ENCODE measurements around the gene HECTD4.
"Not testable (repeated sequence)": the region's sequence is repeated elsewhere in the genome, so short reads cannot be mapped to it uniquely, and the experiment has no call there.

HECTD4 gene

GRCh38 chr12:112121780-112122565, 260.3 kb downstream of the HECTD4 start:
- DNase-seq (ENCODE audit: low read depth): peak; percentile 58
- H3K27me3 ChIP-seq (replicated peaks; ENCODE audit: control insufficient read depth, insufficient read depth, low read length): no peaks in the 10 kb centered on the region

GRCh38 chr12:112117685-112118084, 264.5 kb downstream of the HECTD4 start:
- Histone ChIP-seq H3K9me3 (ENCODE audit: control insufficient read depth, low read length) (no peaks in the 10 kb centered on the region), H3K4me3 (ENCODE audit: low read length) (no peak overlapping the region), H3K9ac (ENCODE audit: low read length) (no peak overlapping the region), H3K27me3 (replicated peaks; ENCODE audit: control insufficient read depth, insufficient read depth, low read length) (no peaks in the 10 kb centered on the region), H3K4me1 (ENCODE audit: control insufficient read depth, insufficient read depth, low read length) (peaks cover 31% of the 10 kb centered on the region), H3K36me3 (ENCODE audit: control insufficient read depth, insufficient read depth, low read length, severe bottlenecking) (no peaks in the 10 kb centered on the region)
- no peak for DNase-seq (ENCODE audit: low read depth)

More at GRCh38 chr12:112121780-112122565, 260.3 kb downstream of the HECTD4 start:
- H3K9me3 ChIP-seq (ENCODE audit: control insufficient read depth, low read length): no peaks in the 10 kb centered on the region
- no peaks in the 10 kb centered on the region for H3K36me3 ChIP-seq (ENCODE audit: control insufficient read depth, insufficient read depth, low read length, severe bottlenecking)
- H3K4me1 ChIP-seq (ENCODE audit: control insufficient read depth, insufficient read depth, low read length): peaks cover 47% of the 10 kb centered on the region
- H3K4me3 ChIP-seq (ENCODE audit: low read length): peak overlapping the region; percentile 62
- peak overlapping the region; percentile 55 for H3K9ac ChIP-seq (ENCODE audit: low read length)

GRCh38 chr12:112116232-112117060, 265.8 kb downstream of the HECTD4 start:
- Histone ChIP-seq H3K36me3 (ENCODE audit: control insufficient read depth, insufficient read depth, low read length, severe bottlenecking) (no peaks in the 10 kb centered on the region), H3K27me3 (replicated peaks; ENCODE audit: control insufficient read depth, insufficient read depth, low read length) (no peaks in the 10 kb centered on the region), H3K9ac (ENCODE audit: low read length) (peak overlapping the region; percentile 55), H3K4me3 (ENCODE audit: low read length) (peak overlapping the region; percentile 5), H3K9me3 (ENCODE audit: control insufficient read depth, low read length) (no peaks in the 10 kb centered on the region), H3K4me1 (ENCODE audit: control insufficient read depth, insufficient read depth, low read length) (peaks cover 20% of the 10 kb centered on the region)
- no peak for DNase-seq (ENCODE audit: low read depth)

- no peak overlapping the region for H3K4me3 ChIP-seq (ENCODE audit: low read length)
- no peak overlapping the region for H3K9ac ChIP-seq (ENCODE audit: low read length)
- H3K27me3 ChIP-seq (replicated peaks; ENCODE audit: control insufficient read depth, insufficient read depth, low read length): no peaks in the 10 kb centered on the region
- peaks cover 20% of the 10 kb centered on the region for H3K4me1 ChIP-seq (ENCODE audit: control insufficient read depth, insufficient read depth, low read length)
- no peak for DNase-seq (ENCODE audit: low read depth)
- no peaks in the 10 kb centered on the region for H3K9me3 ChIP-seq (ENCODE audit: control insufficient read depth, low read length)
- no peaks in the 10 kb centered on the region for H3K36me3 ChIP-seq (ENCODE audit: control insufficient read depth, insufficient read depth, low read length, severe bottlenecking)
These were observed 266.8 kb downstream of the HECTD4 start for GRCh38 chr12:112115259-112116045.

GRCh38 chr12:112112409-112113133, 269.7 kb downstream of the HECTD4 start:
- Histone ChIP-seq H3K4me3 (ENCODE audit: low read length) (no peak overlapping the region), H3K9ac (ENCODE audit: low read length) (no peak overlapping the region), H3K27me3 (replicated peaks; ENCODE audit: control insufficient read depth, insufficient read depth, low read length) (no peaks in the 10 kb centered on the region), H3K4me1 (ENCODE audit: control insufficient read depth, insufficient read depth, low read length) (peaks cover 14% of the 10 kb centered on the region), H3K9me3 (ENCODE audit: control insufficient read depth, low read length) (no peaks in the 10 kb centered on the region), H3K36me3 (ENCODE audit: control insufficient read depth, insufficient read depth, low read length, severe bottlenecking) (no peaks in the 10 kb centered on the region)
- no peak for DNase-seq (ENCODE audit: low read depth)

- Histone ChIP-seq H3K4me3 (ENCODE audit: low read length) (no peak overlapping the region), H3K4me1 (ENCODE audit: control insufficient read depth, insufficient read depth, low read length) (peaks cover 13% of the 10 kb centered on the region)
- no peak for DNase-seq (ENCODE audit: low read depth)
These were observed 270.3 kb downstream of the HECTD4 start for GRCh38 chr12:112111931-112112330.

GRCh38 chr12:112110787-112111662, 271.2 kb downstream of the HECTD4 start:
- Histone ChIP-seq H3K4me1 (ENCODE audit: control insufficient read depth, insufficient read depth, low read length) (peaks cover 13% of the 10 kb centered on the region), H3K9ac (ENCODE audit: low read length) (peak overlapping the region; percentile 25)
- H3K36me3 ChIP-seq (ENCODE audit: control insufficient read depth, insufficient read depth, low read length, severe bottlenecking); H3K9me3 ChIP-seq (ENCODE audit: control insufficient read depth, low read length); H3K4me3 ChIP-seq (ENCODE audit: low read length); DNase-seq (ENCODE audit: low read depth); H3K27me3 ChIP-seq (replicated peaks; ENCODE audit: control insufficient read depth, insufficient read depth, low read length): not testable (repeated sequence)

More at GRCh38 chr12:112111931-112112330, 270.3 kb downstream of the HECTD4 start:
- Histone ChIP-seq H3K9ac (ENCODE audit: low read length) (no peak overlapping the region), H3K27me3 (replicated peaks; ENCODE audit: control insufficient read depth, insufficient read depth, low read length) (no peaks in the 10 kb centered on the region), H3K36me3 (ENCODE audit: control insufficient read depth, insufficient read depth, low read length, severe bottlenecking) (no peaks in the 10 kb centered on the region), H3K9me3 (ENCODE audit: control insufficient read depth, low read length) (no peaks in the 10 kb centered on the region)

All from adipocyte (in vitro differentiated cells).